ENCODE data around the gene OTULIN. TPM values are rescaled to one million over a fixed set of nuclear protein-coding genes. Genes with fewer than 3 reads are reported as not detected.

OTULIN gene
- total RNA-seq, 1 experiment from 2014 or later: 20.0 TPM

GRCh38 chr5:14705556-14705955 is 41.0 kb downstream of the OTULIN start:
- Histone ChIP-seq H3K27me3 (replicated peaks; ENCODE audit: insufficient read depth, low read depth, low read length, poor library complexity) (no peaks in the 10 kb centered on the region), H3K27ac (ENCODE audit: low read depth, low read length, poor library complexity, severe bottlenecking) (no peak overlapping the region), H3K9me3 (ENCODE audit: low read depth, low read length, poor library complexity, severe bottlenecking) (no peaks in the 10 kb centered on the region), H3K4me3 (ENCODE audit: low read depth, low read length, poor library complexity, severe bottlenecking) (no peak overlapping the region), H3K4me1 (ENCODE audit: insufficient read depth, low read length, poor library complexity, severe bottlenecking) (no peaks in the 10 kb centered on the region), H3K36me3 (ENCODE audit: insufficient read depth, low read length, poor library complexity, severe bottlenecking) (peaks cover 3% of the 10 kb centered on the region)
- no peak for DNase-seq (ENCODE audit: low spot score)
- ChIA-PET POLR2A (ENCODE audit: low non-redundant PET) (no interaction called here), CTCF (no interaction called here)
- no TSS peak for BruUV-seq (replicated peaks)
- TF ChIP-seq CTCF (conservative IDR thresholded peaks at IDR 0.05; ENCODE audit: low read depth, low read length): no peak
- TF ChIP-seq EZH2 (IDR thresholded peaks at IDR 0.05; ENCODE audit: borderline replicate concordance, low read depth, low read length, poor library complexity, severe bottlenecking): no peak
- intact Hi-C loops (cut with micrococcal nuclease; ENCODE audit: unreplicated experiment): no loop called here

- CTCF ChIA-PET: no interaction called here
- Histone ChIP-seq H3K4me1 (ENCODE audit: insufficient read depth, low read length, poor library complexity, severe bottlenecking) (no peaks in the 10 kb centered on the region), H3K9me3 (ENCODE audit: low read depth, low read length, poor library complexity, severe bottlenecking) (no peaks in the 10 kb centered on the region), H3K27ac (ENCODE audit: low read depth, low read length, poor library complexity, severe bottlenecking) (no peak overlapping the region), H3K4me3 (ENCODE audit: low read depth, low read length, poor library complexity, severe bottlenecking) (no peak overlapping the region), H3K36me3 (ENCODE audit: insufficient read depth, low read length, poor library complexity, severe bottlenecking) (peaks cover 3% of the 10 kb centered on the region), H3K27me3 (replicated peaks; ENCODE audit: insufficient read depth, low read depth, low read length, poor library complexity) (no peaks in the 10 kb centered on the region)
- intact Hi-C loops (cut with micrococcal nuclease; ENCODE audit: unreplicated experiment): no loop called here
- POLR2A ChIA-PET (ENCODE audit: low non-redundant PET): no interaction called here
- BruUV-seq (replicated peaks): no TSS peak
- DNase-seq (ENCODE audit: low spot score): no peak
- no peak for TF ChIP-seq EZH2 (IDR thresholded peaks at IDR 0.05; ENCODE audit: borderline replicate concordance, low read depth, low read length, poor library complexity, severe bottlenecking)
- TF ChIP-seq CTCF (conservative IDR thresholded peaks at IDR 0.05; ENCODE audit: low read depth, low read length): no peak
These were observed 42.1 kb downstream of the OTULIN start for GRCh38 chr5:14706615-14707021.

GRCh38 chr5:14707811-14708390 is 43.4 kb downstream of the OTULIN start:
- Histone ChIP-seq H3K36me3 (ENCODE audit: insufficient read depth, low read length, poor library complexity, severe bottlenecking) (peaks cover 3% of the 10 kb centered on the region), H3K4me1 (ENCODE audit: insufficient read depth, low read length, poor library complexity, severe bottlenecking) (no peaks in the 10 kb centered on the region), H3K9me3 (ENCODE audit: low read depth, low read length, poor library complexity, severe bottlenecking) (no peaks in the 10 kb centered on the region), H3K27ac (ENCODE audit: low read depth, low read length, poor library complexity, severe bottlenecking) (no peak overlapping the region), H3K27me3 (replicated peaks; ENCODE audit: insufficient read depth, low read depth, low read length, poor library complexity) (no peaks in the 10 kb centered on the region), H3K4me3 (ENCODE audit: low read depth, low read length, poor library complexity, severe bottlenecking) (no peak overlapping the region)
- ChIA-PET POLR2A (ENCODE audit: low non-redundant PET) (no interaction called here), CTCF (no interaction called here)
- intact Hi-C loops (cut with micrococcal nuclease; ENCODE audit: unreplicated experiment): no loop called here
- TF ChIP-seq CTCF (conservative IDR thresholded peaks at IDR 0.05; ENCODE audit: low read depth, low read length) (no peak), EZH2 (IDR thresholded peaks at IDR 0.05; ENCODE audit: borderline replicate concordance, low read depth, low read length, poor library complexity, severe bottlenecking) (no peak)
- BruUV-seq (replicated peaks): no TSS peak
- DNase-seq (ENCODE audit: low spot score): no peak

All from A673 (cell line).